NCI-H1694 (cell line): ENCODE results near the gene TMEM42.
"Not testable (repeated sequence)": the region's sequence is repeated elsewhere in the genome, so short reads cannot be mapped to it uniquely, and the experiment has no call there.

ENCODE experiments used
- DNase-seq: peaks from one replicate; lab custom pipeline; 2025; lab: John Stamatoyannopoulos, UW

The TMEM42 gene

DNA sequence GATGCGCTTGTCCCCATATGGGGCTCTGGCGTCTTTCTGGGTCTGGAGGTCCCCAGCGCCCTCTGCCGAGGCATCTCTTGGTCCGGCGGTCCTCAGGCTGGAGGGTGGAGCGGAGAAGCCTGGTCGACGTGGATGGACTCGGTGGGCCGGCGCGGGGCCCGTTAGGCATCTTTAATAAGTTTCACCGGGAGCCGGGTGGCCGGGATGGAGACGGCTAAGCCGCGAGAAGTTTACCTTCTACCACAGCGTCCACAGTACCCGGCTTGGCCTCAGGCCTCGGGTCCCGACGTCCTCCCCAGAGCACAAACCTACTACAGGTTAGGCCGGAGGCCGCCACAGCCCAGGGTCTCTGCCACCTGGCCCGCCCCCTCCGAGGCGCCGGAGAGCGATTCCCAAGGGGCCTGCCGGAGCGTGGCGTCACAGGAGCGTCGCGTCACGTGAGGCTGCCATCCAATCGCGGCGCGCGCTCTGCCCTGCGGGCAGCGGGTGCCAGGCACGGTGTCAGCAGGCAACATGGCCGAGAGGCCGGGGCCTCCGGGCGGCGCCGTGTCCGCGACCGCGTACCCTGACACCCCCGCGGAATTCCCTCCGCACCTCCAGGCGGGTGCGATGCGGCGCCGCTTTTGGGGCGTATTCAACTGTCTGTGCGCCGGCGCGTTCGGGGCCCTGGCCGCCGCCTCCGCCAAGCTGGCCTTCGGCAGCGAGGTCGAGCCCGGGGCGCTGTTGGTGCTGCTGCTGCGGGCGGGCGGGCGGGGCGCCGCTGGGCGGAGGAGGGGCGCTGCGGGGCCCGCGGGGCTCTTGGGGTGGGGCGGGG, at the start of gene TMEM42:
TMEM42 (plus strand) TSS at position 501 of the 814 bp plus-strand sequence; CDS start at position 514, 13 bp downstream.
- peak; percentile 19 for DNase-seq

DNA sequence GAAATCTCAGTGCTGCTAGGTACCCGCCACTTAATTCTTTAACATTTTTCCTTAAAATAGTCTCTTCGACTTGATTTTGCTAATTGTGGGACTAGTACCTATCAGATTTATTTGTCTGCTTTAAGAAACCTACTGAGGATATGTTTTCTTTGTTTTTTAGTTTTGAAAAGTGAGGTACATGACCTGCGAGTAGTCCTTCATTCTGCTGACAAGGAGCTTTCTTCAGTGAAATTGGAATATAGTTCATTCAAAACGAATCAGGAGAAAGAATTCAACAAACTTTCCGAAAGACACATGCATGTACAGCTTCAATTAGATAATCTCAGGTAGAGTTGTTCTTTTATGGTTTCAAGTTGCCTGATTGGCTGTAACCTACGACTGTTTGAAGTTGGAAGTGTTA, 47.0 kb upstream of the TMEM42 start:
- no peak for DNase-seq

DNA sequence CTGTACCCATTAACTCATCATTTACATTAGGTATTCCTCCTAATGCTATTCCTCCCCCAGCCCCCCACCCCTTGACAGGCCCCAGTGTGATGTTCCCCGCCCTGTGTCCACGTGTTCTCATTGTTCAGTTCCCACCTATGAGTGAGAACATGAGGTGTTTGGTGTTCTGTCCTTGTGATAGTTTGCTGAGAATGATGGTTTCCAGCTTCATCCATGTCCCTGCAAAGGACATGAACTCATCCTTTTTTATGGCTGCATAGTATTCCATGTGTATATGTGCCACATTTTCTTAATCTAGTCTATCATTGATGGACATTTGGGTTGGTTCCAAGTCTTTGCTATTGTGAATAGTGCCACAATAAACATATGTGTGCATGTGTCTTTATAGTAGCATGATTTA, 45.4 kb upstream of the TMEM42 start:
- DNase-seq, result not testable (repeated sequence)

DNA sequence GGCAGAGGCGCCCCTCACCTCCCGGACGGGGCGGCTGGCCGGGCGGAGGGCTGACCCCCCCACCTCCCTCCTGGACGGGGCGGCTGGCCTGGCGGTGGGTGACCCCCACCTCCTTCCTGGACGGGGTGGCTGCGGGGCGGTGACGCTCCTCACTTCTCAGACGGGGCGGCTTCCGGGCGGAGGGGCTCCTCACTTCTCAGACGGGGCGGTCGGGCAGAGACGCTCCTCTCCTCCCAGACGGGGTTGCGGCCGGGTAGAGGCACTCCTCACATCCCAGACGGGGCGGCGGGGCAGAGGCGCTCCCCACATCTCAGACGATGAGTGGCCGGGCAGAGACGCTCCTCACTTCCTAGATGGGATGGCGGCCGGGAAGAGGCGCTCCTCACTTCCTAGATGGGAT, 40.5 kb upstream of the TMEM42 start:
- not testable (repeated sequence) for DNase-seq

DNA sequence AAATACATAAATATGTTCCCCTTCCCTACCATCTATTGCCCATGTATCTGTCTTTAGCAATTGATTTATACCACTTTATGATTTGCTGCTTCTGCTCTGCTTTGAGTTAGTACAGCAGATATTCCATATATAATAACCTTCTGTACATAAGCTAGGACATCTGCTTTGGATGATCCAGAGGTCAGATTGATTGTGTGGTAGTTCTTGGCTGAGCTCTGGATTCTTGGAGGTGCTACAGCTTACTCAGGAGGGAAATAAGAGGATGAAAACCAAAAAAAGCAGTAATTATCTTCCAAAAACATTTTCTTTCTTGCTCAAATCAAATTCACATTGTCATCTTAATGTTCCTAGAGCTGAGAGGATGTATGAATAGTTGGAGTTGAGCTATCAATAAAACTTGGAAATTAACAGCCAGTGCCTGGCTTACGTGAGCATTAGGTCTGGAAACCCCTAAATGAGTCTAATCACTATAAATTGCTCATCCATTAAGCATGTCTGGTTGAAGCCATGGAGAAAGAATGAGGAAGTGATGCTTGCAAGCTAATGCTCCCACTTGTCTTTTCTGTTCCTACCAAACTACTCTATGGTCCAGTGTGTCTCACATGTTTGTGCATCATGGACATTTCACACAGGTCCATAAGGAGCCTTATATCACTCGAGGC, 36.3 kb upstream of the TMEM42 start:
- no peak for DNase-seq

DNA sequence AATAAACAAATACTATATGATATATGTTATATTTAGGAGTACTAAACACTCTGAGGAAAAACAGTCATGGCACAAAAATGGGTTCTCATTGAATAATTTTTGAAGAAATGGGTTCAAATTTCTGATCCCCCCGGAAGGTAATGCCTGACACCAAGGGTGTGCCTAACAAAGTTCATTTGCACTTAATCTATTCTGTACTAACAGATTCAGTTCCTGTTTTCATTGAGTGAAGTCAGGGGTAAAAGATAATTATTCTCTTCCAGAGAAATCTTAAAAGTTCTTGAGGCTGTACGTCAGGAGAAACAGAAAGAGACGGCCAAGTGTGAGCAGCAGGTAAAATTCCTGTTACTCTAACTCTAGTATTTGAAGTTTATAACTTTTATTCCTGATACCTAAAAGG, 34.5 kb upstream of the TMEM42 start:
- DNase-seq, result no peak

DNA sequence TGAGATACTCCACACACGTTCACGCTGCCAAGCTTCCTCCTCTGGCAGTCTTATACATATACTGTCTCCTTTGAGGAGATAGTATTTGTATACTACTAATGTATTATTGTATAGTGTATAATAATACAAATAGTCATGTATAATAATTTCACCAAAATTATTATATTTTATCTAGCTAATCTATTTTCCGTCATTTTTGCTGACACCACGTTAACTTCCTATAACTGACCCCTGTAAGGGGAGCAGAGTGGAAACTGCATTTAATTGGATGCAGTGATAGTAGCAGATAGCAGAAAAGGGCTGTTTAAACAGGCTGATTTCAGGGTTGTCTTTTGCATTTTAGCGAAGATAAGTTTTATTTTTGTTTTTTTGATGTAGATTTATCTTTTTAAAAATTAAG, 30.5 kb upstream of the TMEM42 start:
- DNase-seq, result no peak

DNA sequence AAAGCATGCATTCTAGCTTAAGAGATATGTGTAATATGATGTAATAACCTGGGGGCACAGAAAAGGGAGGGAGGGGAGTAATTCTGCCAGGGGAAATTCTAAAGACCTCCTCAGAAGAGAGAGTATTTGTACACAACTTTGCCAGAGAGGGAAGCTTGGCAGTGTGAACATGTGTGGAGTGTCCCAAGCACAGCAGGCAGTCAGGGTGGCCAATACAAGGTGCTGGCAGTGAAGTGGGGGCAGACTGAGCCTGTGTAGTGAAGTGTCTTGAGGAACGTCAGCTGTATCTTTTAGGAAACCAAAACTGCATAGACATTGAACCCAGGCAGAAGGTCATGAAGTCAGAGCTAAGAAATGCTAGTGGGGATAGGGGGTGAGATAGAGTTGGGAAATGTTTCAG, 29.7 kb upstream of the TMEM42 start:
- DNase-seq, result no peak

DNA sequence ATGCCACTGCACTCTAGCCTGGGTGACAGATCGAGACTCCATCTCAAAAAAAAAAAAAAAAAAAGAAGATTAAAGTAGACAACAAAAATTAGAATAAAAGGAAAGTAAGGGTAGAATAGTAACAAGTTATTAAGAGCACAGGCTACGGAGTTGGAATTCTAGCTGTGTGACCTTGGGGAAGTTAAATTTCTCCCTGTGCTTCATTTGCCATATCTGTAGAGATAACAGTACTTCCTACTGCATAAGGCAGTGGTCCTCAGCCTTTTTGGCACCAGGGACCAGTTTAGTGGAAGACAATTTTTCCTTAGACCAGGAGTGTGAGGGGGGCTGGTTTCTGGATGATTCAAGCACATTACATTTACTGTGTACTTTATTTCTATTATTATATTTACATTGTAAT, 28.7 kb upstream of the TMEM42 start:
- DNase-seq, result no peak

DNA sequence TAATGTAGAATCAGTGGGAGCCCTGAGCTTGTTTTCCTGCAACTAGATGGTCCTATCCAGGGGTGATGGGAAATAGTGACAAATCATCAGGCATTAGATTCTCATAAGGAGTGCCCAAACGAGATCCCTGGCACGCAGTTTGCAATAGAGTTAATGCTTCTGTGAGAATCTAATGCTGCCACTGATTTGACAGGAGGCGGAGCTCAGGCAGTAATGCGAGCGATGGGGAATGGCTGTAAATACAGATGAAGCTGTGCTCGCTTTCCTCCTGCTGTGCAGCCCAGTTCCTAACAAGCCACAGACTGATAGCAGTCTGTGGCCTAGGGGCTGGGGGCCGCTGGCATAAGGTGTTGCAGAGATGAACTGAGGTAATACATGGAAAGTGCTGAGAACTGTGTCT, 28.3 kb upstream of the TMEM42 start:
- DNase-seq, result no peak

DNA sequence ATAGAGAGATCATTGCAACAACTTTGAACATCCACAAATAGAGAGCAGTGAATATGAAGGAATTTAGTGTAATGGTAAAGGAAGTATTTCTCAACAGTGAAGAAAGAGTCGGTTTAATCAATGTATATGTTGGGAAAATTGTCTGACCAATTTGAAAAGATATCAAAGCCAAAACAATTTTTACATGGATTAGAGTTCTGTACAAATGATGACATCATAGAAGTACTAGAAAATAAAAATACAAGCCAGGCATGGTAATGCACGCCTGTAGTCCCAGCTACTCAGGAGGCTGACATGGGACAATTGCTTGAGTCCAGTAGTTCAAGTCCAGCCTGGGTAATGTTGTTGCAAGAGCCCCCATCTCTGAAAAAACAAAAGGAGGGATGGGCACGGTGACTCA, 26.0 kb upstream of the TMEM42 start:
- DNase-seq, result no peak

DNA sequence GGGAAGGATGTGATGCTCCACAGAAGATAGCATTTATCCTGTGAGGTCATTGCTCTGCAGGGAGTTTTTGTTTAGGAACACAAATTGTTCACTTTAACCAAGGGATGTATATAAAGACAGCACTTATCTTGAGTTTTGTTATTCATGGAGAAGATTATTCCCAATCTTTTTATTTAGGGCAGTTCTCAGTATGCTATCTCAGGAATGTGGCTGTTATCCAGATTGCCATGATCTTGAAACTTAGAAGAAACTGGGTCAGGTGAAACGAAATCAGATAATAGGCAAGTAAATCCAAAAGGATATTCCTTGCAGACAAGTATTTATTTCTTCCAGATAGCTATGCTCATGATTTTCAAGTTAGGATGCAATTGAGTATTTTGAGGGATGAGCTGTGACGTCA, 19.3 kb upstream of the TMEM42 start:
- no peak for DNase-seq

DNA sequence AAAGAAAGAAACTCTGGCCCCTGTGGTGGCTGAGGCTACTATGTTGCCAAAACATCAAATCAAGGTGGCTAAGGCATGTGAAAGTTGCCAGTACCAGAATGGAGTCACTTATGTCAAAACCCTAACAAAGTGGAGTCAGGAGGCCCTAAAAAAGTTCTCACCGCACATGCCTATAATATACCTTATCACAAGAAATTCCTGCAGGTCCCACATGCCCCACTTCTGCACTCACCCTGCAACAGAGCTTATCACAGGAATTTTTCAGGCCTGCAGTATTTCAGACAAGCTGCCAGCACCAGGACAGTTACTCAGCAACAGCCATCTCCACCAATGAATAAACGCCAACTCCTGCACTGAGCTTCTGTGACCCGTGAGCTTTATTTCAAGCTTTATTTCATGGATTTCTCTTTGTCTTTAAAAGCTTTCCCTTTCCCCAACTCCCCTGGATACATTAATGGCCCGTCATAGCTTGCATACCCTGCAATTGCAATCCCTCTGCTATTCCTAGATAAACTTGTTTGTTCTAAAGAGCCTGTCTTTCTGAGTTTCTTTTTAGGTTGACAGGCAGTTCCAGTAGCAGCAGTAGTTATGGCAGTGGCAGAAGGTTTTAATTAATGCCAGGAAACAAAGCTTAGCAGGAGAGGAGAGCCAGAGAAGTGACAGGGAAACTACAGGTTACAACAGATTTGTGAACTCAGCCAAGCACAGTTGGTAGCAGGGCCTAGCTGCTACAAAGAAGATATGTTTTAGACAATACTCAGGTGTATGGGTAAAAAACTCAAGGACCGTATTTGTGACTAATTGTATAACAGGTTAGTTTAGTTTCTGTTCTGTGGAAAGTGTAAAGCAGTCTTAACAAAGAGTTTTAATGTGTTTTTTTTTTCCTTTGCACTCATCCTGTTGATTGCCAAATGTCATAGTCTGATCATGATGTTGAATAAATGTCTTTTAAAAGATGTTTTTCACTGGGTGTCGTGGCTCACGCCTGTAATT, 15.9 kb upstream of the TMEM42 start:
- no peak for DNase-seq

DNA sequence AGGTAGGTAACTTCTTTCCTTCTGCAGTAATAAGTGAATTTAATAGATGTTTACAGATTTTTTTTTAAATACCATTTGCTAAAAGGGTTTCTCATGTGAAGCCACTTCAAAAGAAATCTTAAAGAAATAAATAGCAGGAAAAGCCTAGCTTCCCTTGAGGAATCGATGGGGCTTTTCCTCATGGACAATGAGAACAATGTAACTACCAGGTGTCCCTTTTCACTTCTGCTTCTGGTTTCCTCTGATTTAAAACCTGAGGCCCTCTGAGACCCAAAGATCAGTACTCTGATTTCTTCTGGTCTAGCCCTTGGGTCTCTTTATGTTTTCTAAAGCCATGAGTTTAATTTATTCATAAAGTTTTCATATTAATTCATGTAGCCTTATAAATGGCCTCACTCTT, 13.1 kb upstream of the TMEM42 start:
- no peak for DNase-seq

DNA sequence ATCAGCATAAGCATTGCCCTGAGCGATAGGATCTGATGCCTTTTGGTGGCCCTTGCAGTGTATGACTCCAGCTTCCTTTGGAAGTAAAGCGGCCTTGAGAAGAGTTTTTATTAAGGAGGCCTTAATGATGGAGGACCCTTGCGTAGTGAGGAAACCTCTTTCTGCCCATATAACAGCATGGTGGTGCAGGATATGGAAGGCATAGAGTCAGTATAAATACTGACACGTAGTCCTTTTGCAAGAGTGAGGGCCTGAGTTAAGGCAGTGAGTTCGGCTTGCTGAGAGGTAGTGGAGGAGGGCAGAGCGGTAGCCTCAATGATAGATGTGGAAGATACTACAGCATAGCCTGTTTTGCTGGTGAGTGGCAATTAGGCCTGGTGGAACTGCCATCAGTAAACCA, 5.0 kb upstream of the TMEM42 start:
- not testable (repeated sequence) for DNase-seq

DNA sequence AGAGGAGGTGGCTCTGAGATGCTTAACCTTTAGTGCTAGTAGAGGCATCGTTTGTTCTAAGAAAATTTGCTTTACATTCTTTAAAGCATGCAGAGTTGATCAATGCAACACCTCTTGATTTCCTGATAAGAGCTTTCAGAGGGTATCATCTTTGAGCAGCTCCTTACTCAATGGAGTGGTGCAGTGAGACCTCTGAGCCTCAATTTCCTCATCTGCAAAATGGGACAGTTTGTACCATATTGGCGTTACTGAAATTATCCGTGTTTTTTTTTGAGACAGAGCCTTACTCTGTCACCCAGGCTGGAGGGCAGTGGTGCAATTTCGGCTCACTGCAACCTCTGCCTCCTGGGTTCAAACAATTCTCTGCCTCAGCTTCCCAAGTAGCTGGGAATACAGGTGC, 1.6 kb upstream of the TMEM42 start:
- DNase-seq, result no peak

DNA sequence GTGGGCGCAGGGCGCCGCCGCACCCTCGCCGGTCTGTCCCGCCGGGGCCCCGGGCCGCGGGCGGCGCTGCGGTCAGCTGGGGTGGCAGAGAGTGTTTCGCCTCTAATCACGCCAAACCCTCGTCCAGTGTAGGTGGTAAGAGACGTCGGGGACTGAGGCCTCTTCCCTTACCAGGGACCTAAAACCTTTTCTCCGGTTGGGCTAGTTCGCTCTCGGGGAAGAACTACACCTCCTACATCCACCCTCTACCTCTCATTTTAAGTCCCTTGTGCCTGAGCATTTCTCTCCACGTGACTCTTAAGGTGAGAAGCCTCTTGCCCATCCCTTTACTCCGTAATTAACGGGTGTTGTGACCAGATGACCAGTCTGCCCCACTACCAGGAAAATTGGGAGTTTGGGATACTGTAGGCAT, 520 bp downstream of the TMEM42 start:
- DNase-seq, result no peak

DNA sequence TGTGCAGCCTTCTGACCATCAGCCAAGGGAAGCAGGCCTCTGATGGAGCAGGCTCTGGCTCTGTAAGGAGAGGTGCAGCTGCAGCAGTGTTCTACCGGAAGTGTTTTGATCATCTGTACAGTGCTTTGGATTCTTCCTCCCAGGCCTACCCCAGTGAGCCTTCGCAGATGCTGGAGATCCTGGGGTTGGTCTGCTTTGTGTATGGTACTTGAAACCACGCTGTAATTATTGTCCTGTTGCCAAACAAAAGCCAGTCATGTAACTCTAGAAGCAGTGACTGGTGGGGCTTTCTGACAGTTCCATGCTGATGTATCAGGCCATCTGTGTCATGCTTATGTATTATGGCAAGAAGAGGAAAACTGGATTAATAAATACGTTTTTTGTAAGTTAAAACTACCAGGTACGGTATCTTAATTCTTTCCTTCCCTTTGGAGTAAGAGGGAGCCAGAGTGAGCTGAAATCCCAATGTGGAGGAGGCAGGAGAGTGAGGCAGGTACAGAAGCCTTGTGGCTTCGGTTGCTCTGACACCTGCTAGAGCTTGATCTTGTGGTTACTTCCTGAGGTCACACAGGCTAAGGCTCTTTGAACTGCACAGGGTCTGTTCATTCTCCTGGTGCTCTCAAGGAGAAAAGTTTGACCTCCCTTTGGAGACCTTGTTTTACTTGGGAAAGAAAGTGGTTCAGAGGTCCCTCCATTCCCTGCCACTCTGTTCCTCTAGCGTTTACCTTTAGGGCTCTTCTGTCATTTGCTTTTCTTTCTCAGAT, 3.7 kb downstream of the TMEM42 start:
- no peak for DNase-seq

DNA sequence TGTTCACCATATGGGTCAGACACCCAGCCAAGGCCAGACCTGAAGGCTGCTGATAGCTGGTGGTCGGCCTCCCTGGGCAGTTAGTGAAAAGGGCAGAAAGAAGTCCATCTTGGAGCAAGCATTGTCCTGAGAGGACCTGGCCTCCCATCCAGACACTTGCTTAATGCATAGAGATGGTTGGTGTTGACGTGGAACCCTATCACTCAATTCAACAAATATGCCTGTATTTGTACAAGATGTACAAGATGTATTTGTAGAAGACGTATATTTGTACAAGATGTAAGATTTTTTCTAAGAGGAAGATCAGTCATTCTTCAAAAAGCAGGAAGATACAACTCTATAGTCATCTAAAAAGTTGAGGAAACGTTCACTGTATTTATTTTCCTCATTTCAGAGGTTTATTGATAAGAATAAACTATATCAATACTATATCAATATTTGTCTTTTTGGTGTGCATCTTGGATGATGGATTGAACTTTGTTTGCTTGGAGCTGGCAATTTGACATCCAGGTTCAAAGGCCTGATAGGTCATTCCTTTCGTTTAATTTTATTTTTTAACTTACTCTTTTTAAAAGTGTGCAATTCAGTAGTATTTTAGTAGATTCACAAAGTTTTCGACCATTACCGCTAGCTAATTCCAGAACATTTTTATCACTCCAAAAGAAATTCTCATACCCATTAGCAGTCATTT, 5.9 kb downstream of the TMEM42 start:
- no peak for DNase-seq

DNA sequence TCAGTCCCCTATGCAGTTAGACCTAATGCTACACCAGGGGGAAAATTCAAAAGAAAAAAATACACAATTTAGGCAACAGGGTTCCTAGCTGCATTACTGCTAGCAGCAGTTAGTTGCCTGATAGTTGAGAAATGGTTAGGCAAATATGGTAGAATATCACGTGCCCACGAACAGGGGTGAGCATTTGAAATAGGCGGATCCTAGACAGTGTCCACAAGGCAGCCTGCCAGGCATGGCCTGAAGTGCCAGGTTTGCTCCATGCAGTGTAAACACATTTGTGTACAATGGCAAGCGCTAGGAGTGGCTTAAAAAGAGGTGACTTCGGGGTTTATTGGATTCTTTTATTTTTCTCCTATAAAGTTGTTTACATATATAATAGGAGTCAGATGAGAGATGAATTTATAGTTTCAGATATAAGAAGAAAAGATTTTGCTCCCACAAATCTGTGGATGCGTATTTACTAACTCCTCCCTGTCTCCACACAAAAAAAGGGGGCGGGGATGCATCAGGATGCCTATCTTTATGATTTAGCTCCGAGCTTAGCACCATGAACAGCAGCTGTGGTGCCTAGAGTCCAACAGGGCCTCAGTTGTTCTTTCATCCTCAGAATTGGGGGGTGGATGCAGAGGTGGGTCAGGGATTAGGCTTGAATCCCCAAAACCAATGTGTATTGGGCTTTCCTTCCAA, 8.8 kb downstream of the TMEM42 start:
- no peak for DNase-seq
